ENCODE measurements around the gene EBLN2. TPM values are rescaled to one million over a fixed set of nuclear protein-coding genes. Genes with fewer than 3 reads are reported as not detected.

Gene EBLN2
- total and polyA plus RNA-seq, 9 of the 15 experiments (the other 6 are each of a cell fraction or from before 2014, with no cell fraction given): 0.39 to 4.6 (median 2.2) TPM

DNA sequence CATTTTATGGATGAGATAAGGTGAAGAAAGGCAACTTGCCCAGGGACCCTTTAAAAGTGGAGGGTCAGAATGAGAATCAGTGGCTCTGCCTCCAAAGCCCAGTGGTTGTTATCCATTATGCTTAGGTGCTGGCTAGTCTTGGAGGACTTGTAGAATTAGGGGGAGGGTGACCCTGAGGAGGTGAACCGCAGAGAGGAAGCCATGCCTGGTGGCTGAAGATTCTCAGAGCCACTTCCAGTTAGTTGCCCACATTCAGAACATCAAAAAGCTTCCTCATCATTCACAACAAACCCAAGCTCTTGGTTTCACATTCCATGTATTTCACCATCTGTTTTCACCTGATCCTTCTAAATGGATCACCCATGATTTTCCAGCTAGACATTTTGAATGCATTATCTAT, 11.2 kb downstream of the EBLN2 start:
- DNase-seq (ENCODE audit: extremely low read depth in 1 of 4, low spot score in 3 of 4): peak; percentile 11 to 39 (median 28)
- Histone ChIP-seq H3K36me3 (ENCODE audit: control insufficient read depth, insufficient read depth, low read length) (peaks cover 7% of the 10 kb centered on the region), H3K4me3 (no peak overlapping the region), H4K20me1 (replicated peaks; ENCODE audit: control insufficient read depth, insufficient read depth, low read length) (no peaks in the 10 kb centered on the region), H3K79me2 (ENCODE audit: control insufficient read depth, insufficient read depth, low read length) (no peaks in the 10 kb centered on the region), H3K4me1 (replicated peaks in 1 of 2; ENCODE audit: control insufficient read depth in 2 of 2, insufficient read depth in 2 of 2, low read length in 2 of 2) (peaks cover 4 to 12% of the 10 kb centered on the region in 2 experiments; a peak in 4 of 5 replicates), H3K9ac (ENCODE audit: insufficient read depth in 1 of 2, low read depth in 2 of 2, low read length in 2 of 2) (no peak overlapping the region), H3K27ac (ENCODE audit: extremely low read depth, low read depth, low read length) (peak overlapping the region; percentile 66; the same call in 2 of the 3 replicates), H3K9me1 (ENCODE audit: control insufficient read depth, insufficient read depth, low read length) (no peaks in the 10 kb centered on the region), H3K4me2 (ENCODE audit: insufficient read depth, low read length) (no peak overlapping the region), H3K27me3 (ENCODE audit: control insufficient read depth in 2 of 2, insufficient read depth in 2 of 2, low read length in 2 of 2) (no peaks in the 10 kb centered on the region), H3K9me3 (replicated peaks; ENCODE audit: control insufficient read depth, insufficient read depth, low read depth, low read length) (no peaks in the 10 kb centered on the region), H2AFZ (ENCODE audit: low read depth, low read length) (no peak overlapping the region)
- BruUV-seq (replicated peaks): no TSS peak
- intact Hi-C loops (cut with micrococcal nuclease) (loop anchor here (5.0 to 10.0 kb wide), 2 partner anchors 135 to 228 kb away; partner anchors contain the start of gene SHQ1), in situ Hi-C loops (cut with MboI) (loop anchor here (10.0 kb wide), 1 partner anchor 138 kb away; no protein-coding TSS in a partner anchor)
- POLR2A ChIA-PET: interaction anchor here (0.7 to 1.6 kb wide), 2 partner anchors 16 to 222 kb away, joined by 3 read pairs; no protein-coding TSS in a partner anchor
- CTCF ChIA-PET (ENCODE audit: low intra/inter-chr PET ratio): no interaction called here
- ATAC-seq: peak; percentile 63
- TF ChIP-seq SPI1 (IDR thresholded peaks at IDR 0.05; ENCODE audit: borderline replicate concordance, low read depth, low read length): 0 out of 2 replicates have a peak, but pooled peaks have one; percentile 15
- TF ChIP-seq SIN3B (IDR thresholded peaks at IDR 0.05; ENCODE audit: low read depth): no peak
- TF ChIP-seq, protein P1, sequence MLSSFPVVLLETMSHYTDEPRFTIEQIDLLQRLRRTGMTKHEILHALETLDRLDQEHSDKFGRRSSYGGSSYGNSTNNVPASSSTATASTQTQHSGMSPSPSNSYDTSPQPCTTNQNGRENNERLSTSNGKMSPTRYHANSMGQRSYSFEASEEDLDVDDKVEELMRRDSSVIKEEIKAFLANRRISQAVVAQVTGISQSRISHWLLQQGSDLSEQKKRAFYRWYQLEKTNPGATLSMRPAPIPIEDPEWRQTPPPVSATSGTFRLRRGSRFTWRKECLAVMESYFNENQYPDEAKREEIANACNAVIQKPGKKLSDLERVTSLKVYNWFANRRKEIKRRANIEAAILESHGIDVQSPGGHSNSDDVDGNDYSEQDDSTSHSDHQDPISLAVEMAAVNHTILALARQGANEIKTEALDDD (IDR thresholded peaks at IDR 0.05): peak; percentile 73; the same call in 1 of the 2 replicates
- FAIRE-seq: peak; percentile 35
- 25% methylated on average over 1 of the region's 1 CpG for WGBS (ENCODE audit: insufficient coverage, low coverage, missing lambda C conversion rate)

Measured in K562 (cell line).